Activated CD8-positive, alpha-beta T cell treated with anti-CD3 and anti-CD28 coated beads for 36 hours (primary cell): ENCODE results near the gene HOXB2. TPM values are rescaled to one million over a fixed set of nuclear protein-coding genes. Genes with fewer than 3 reads are reported as not detected.

ENCODE experiments used
- ATAC-seq: fragments of 200-7000 bp; cut with Tn5 transposase; one replicate; pipeline ENCODE4 v1.10.0; 2021; ENCODE audit warnings: mild to moderate bottlenecking, moderate library complexity
- CTCF ChIA-PET: fragments of 350-600 bp; sonication (Branson Sonifier 250); formaldehyde crosslinking; loops from one replicate; lab custom pipeline; 2021; ENCODE audit warnings: antibody characterized with exemption; lab: Charles Lee
- POLR2A ChIA-PET: fragments of 350-600 bp; sonication (Branson Sonifier 250); formaldehyde crosslinking; loops from one replicate; lab custom pipeline; 2021; ENCODE audit warnings: antibody characterized with exemption; lab: Charles Lee
- DNase-seq: peaks from one replicate; pipeline ENCODE4 v3.0.0-alpha.2; 2020
- H3K27ac Mint-ChIP-seq: one replicate; pipeline ENCODE4 v1.8.0; 2021; ENCODE audit warnings: mild to moderate bottlenecking, mixed read lengths
- H3K27me3 Mint-ChIP-seq: one replicate; pipeline ENCODE4 v1.8.0; 2021; ENCODE audit warnings: mixed read lengths
- H3K36me3 Mint-ChIP-seq: one replicate; pipeline ENCODE4 v1.8.0; 2021; ENCODE audit warnings: low read depth, mixed read lengths
- H3K4me1 Mint-ChIP-seq: one replicate; pipeline ENCODE4 v1.8.0; 2021; ENCODE audit warnings: low read depth, mixed read lengths
- H3K4me3 Mint-ChIP-seq: one replicate; pipeline ENCODE4 v1.8.0; 2021; ENCODE audit warnings: mild to moderate bottlenecking, moderate library complexity, mixed read lengths
- H3K9me3 Mint-ChIP-seq: one replicate; pipeline ENCODE4 v1.8.0; 2021; ENCODE audit warnings: mixed read lengths
- intact Hi-C: fragments of 100-400 bp; cut with micrococcal nuclease; formaldehyde crosslinking; loops from one replicate; pipeline ENCODE4 v1.10.0; 2022
- total RNA-seq, 2 experiments: library from RNA; stranded (reverse); gene quantifications; one replicate each; pipeline ENCODE4 v1.2.3, GENCODE V29; 2021
- TF ChIP-seq, protein P1 (sequence below): fragments of 200-600 bp; IDR thresholded peaks from one replicate; pipeline ENCODE4 v1.8.0; 2022; ENCODE audit warnings: antibody characterized with exemption, mild to moderate bottlenecking

HOXB2 gene
- total RNA-seq, 2 experiments from 2014 or later = 12.6 to 13.0 TPM

DNA sequence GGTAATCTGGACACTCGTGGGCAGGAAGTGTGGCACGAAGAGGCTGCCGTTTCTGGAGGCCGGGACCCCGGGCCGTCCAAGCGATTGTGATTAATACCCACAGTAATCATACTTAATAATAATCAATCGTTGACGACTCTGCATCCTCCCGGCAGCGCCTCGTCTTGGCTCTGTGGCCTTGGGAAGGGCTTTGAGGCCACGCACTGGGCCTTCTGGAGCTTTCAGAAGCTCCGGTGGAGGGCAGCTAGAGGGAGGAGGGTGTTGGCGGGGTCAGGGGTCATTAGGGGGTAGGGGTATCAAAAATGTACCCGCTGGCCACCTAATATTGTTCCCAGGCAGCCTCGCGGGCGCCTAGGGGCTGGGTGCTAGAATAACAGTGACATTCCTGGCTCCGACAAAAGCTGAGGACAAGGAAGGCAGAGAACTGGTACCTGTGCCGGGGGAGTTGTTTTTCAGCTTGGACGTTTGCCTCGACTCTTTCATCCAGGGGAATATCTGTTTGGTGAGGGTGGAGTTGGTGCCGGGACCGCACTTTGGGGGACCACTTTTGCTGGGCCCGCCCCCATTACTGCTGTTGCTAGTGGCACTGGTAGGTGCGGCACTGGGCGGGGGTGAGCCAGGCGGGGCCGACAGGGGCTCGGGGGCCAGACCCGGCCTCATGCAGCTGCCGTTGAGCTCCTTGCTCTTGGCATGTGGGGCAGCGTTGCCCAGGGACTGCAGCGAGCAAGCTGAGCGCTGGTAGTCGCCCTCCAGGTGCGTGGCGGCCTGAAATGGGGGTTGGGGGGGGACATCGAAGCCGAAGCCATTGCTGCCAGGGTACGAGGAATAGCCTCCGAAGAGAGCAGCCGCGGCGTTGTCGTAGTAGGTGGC, 6.9 kb upstream of the HOXB2 start:
- Mint-ChIP-seq H3K27me3 (peaks cover 1% of the 10 kb centered on the region), H3K36me3 (no peaks in the 10 kb centered on the region), H3K27ac (no peak overlapping the region), H3K9me3 (no peaks in the 10 kb centered on the region), H3K4me1 (peaks cover 19% of the 10 kb centered on the region), H3K4me3 (no peak overlapping the region)
- TF ChIP-seq, protein P1, sequence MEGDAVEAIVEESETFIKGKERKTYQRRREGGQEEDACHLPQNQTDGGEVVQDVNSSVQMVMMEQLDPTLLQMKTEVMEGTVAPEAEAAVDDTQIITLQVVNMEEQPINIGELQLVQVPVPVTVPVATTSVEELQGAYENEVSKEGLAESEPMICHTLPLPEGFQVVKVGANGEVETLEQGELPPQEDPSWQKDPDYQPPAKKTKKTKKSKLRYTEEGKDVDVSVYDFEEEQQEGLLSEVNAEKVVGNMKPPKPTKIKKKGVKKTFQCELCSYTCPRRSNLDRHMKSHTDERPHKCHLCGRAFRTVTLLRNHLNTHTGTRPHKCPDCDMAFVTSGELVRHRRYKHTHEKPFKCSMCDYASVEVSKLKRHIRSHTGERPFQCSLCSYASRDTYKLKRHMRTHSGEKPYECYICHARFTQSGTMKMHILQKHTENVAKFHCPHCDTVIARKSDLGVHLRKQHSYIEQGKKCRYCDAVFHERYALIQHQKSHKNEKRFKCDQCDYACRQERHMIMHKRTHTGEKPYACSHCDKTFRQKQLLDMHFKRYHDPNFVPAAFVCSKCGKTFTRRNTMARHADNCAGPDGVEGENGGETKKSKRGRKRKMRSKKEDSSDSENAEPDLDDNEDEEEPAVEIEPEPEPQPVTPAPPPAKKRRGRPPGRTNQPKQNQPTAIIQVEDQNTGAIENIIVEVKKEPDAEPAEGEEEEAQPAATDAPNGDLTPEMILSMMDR = no peak
- ATAC-seq (no peak), DNase-seq (no peak)
- intact Hi-C loops = no loop called here
- ChIA-PET CTCF (no interaction called here), POLR2A (no interaction called here)

DNA sequence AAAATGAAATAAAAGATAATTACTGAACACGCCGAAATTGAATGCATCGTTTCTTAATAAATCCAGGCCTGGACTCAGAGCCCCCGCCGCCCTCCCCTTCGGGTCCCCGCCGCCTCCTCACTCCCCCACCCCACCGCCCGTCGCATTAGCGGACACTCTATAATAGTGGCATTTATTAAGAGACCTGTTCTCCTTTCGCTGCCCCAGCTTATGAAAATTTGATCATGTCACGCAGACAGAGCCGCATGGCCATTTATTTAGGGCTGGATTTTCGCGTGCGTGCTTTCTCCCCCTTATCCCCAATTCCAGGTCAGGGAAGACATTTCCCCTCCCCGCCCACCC, 6.3 kb upstream of the HOXB2 start:
- DNase-seq (no peak), ATAC-seq (no peak)
- ChIA-PET POLR2A (interaction anchor here (0.6 kb wide), 1 partner anchor 537 kb away, joined by 3 read pairs; no protein-coding TSS in a partner anchor), CTCF (no interaction called here)
- Mint-ChIP-seq H3K4me3 (no peak overlapping the region), H3K27me3 (no peaks in the 10 kb centered on the region), H3K9me3 (no peaks in the 10 kb centered on the region), H3K27ac (no peak overlapping the region), H3K36me3 (no peaks in the 10 kb centered on the region), H3K4me1 (peaks cover 24% of the 10 kb centered on the region)
- TF ChIP-seq, protein P1 = no peak
- intact Hi-C loops = no loop called here

- TF ChIP-seq, protein P1 = no peak
- CTCF ChIA-PET = interaction anchor here (1.2 kb wide), 1 partner anchor 59 kb away, joined by 5 read pairs; no protein-coding TSS in a partner anchor
- ATAC-seq (no peak), DNase-seq (no peak)
- Mint-ChIP-seq H3K27me3 (no peaks in the 10 kb centered on the region), H3K36me3 (no peaks in the 10 kb centered on the region), H3K4me3 (no peak overlapping the region), H3K4me1 (peaks cover 25% of the 10 kb centered on the region), H3K9me3 (no peaks in the 10 kb centered on the region), H3K27ac (no peak overlapping the region)
- POLR2A ChIA-PET = interaction anchor here (0.6 to 0.8 kb wide), 2 partner anchors 47 to 536 kb away, joined by 3 read pairs; no protein-coding TSS in a partner anchor
- intact Hi-C loops = no loop called here
Observed at GRCh38 chr17:48550502-48551213, 5.7 kb upstream of the HOXB2 start.

GRCh38 chr17:48549914-48550501, 5.1 kb upstream of the HOXB2 start:
- Mint-ChIP-seq H3K36me3 (no peaks in the 10 kb centered on the region), H3K4me1 (peaks cover 27% of the 10 kb centered on the region), H3K4me3 (no peak overlapping the region), H3K27ac (no peak overlapping the region), H3K9me3 (no peaks in the 10 kb centered on the region), H3K27me3 (no peaks in the 10 kb centered on the region)
- POLR2A ChIA-PET = interaction anchor here (0.8 kb wide), 1 partner anchor 46 kb away, joined by 3 read pairs; no protein-coding TSS in a partner anchor
- TF ChIP-seq, protein P1 = no peak
- DNase-seq = no peak
- intact Hi-C loops = no loop called here
- CTCF ChIA-PET = interaction anchor here (1.2 kb wide), 1 partner anchor 58 kb away, joined by 5 read pairs; no protein-coding TSS in a partner anchor
- ATAC-seq = no peak
